ENCODE results near the gene AMHR2.

DNA sequence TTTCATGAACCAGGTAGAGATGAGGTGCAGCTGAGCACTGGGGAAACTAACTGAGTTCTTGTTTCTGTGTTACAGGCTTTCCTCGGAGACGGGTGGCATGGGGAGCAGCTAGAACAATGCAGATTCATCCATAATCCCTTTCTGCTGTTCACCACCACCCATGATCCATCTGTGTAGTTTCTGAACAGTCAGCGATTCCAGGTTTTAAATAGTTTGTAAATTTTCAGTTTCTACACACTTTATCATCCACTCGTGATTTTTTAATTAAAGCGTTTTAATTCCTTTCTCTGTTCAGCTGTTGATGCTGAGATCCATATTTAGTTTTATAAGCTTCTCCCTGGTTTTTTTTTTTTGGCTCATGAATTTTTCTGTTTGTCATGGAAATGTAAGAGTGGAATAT lies 55.7 kb downstream of the AMHR2 start:
- TF ChIP-seq, protein P1, sequence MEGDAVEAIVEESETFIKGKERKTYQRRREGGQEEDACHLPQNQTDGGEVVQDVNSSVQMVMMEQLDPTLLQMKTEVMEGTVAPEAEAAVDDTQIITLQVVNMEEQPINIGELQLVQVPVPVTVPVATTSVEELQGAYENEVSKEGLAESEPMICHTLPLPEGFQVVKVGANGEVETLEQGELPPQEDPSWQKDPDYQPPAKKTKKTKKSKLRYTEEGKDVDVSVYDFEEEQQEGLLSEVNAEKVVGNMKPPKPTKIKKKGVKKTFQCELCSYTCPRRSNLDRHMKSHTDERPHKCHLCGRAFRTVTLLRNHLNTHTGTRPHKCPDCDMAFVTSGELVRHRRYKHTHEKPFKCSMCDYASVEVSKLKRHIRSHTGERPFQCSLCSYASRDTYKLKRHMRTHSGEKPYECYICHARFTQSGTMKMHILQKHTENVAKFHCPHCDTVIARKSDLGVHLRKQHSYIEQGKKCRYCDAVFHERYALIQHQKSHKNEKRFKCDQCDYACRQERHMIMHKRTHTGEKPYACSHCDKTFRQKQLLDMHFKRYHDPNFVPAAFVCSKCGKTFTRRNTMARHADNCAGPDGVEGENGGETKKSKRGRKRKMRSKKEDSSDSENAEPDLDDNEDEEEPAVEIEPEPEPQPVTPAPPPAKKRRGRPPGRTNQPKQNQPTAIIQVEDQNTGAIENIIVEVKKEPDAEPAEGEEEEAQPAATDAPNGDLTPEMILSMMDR (IDR thresholded peaks at IDR 0.05; ENCODE audit: insufficient read depth, low read depth, low read length): no peak
- no peak for TF ChIP-seq EZH2 (IDR thresholded peaks at IDR 0.05; ENCODE audit: insufficient read depth, low read length)
